Germinal center (tissue), 1 donor: ENCODE measurements around the gene NT5C1B.
"Not testable (repeated sequence)": the region's sequence is repeated elsewhere in the genome, so short reads cannot be mapped to it uniquely, and the experiment has no call there.

ENCODE experiments used
- DNase-seq: peaks from one replicate; pipeline ENCODE4 v3.0.0; 2012; ENCODE audit warnings: mixed read lengths, low spot score

NT5C1B gene

DNA sequence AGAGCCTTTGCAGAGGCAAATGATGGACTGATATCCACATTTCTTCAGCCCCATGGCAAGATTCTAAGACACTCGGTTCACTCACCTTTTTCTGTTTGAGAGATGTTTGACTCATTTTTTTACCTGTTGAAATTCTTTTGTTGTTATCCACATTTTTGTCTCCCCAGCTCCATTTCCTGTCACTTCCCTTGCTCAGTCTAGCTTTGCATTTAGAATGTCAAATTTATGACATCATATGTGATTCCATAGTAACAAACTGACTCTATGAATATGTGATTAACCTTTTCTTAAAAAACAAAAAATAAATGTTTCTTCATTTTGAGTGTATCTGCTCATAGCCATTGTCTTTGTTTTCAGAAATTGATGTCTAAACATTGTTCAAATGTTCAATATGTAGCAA lies at the start of gene NT5C1B:
Gene NT5C1B (minus strand): TSS at position 216 of the 400 bp plus-strand sequence. CDS start 101 bp downstream, at position 115.
- no peak for DNase-seq

- DNase-seq: no peak
Observed at GRCh38 chr2:18637196-18637595, 47.8 kb upstream of the NT5C1B start.

GRCh38 chr2:18632699-18633098 lies 43.3 kb upstream of the NT5C1B start:
- not testable (repeated sequence) for DNase-seq

- no peak for DNase-seq
Observed at GRCh38 chr2:18630941-18631340, 41.6 kb upstream of the NT5C1B start.

GRCh38 chr2:18630541-18630940 lies 41.2 kb upstream of the NT5C1B start:
- DNase-seq: no peak

- DNase-seq: no peak
Observed at GRCh38 chr2:18630101-18630500, 40.7 kb upstream of the NT5C1B start.

DNA sequence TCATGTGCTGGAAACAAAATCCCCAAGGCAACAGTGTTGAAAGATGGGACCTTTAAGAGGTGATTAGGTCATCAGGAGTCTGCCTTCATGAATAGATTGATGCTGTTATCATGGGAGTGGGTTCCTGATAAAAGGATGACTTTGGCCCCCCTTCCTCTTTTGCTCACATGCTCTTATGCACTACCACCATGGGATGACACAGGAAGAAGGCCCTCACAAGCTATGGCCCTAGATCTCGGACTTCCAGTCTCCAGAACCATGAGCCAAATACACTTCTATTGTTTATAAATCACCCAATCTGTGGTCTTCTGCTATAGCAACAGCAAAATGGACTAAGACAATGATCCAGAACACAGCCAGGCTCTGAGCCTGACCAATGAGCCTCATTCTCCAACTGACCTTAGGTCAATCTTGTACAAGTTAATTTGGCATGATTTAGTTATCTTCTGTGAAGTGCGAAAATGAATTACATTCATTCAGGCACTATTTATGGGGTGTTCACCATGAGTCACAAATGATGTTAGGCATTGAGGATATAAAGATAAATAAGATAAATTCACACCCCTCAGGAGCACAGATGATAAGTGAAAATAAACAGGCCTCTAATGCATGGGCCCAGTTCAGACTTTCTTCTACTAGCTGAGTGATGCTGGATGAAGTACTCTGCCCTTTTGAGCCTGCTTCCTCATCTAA lies 37.7 kb upstream of the NT5C1B start:
- no peak for DNase-seq

DNA sequence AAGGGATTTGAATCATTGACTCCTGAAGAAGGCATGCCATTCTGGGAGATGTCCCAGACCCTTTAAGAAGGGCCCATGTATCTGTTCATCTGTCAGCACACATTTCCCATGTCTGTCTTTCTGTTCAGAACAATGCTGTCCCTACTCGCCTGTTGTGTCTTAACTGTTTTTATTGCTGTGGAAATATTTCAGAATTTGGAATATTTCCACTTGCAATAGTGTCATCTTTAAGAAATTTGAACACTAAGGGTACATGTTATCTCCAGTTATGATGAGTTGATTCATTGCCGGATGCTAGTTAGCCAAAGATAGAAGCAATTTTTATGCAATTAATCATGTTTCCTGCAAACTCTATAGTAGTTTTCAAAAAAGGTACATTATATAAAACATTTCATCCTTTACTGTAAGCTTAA lies 36.9 kb upstream of the NT5C1B start:
- DNase-seq: no peak

DNA sequence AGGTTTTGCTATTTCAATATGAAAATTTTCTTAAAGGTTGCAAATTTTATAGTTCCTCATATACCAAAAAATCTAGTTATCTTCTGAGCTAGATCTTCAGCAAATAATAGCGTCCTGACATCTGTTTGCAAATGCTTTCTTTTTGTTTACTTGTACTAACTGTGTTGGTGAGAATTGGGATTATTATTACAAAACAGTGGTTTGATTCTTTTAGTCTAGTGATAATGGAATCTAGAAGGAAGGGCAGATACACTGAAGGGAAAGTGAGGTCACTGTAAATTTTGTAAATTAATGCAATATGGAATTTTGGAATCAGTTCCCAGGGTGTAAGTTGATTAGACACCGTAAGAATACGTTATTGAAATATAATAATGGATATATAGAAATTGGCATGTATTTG lies 36.2 kb upstream of the NT5C1B start:
- no peak for DNase-seq

- no peak for DNase-seq
Observed at GRCh38 chr2:18623782-18624181, 34.4 kb upstream of the NT5C1B start.

DNA sequence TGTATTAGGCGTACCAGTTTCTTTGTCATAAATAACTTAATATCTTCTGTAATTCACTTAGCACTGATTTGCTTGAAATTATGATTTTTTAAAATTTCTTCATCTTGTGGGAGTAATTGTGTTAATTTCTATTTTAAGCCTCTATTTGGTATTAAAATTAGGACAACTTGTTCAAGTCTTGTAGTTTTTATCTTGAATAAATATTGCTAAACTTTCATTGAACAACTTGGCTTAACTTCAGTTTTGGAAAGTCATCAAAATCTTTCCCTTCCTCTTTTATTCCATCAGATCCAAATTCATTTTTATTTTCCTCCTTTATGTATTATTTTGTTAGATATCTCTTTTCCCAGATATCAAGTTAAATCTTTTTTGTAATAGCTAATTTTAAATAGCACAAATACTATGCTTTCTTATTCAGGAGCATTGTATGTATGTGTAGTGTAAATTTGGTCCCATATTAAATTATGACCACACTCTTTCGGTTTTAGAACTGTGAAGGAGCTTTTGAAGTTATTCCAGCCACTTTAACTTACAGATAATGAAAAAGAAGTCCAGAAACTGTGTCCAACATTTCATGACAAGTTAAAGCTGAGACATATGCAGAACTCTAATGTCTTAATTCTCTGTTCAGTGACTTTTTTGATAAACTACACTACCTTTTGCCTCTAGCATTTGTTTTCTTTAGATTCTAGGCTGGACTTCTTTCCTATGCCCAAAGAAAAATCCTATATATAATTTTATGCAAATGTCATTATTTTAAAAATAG lies 31.7 kb upstream of the NT5C1B start:
- DNase-seq: no peak

DNA sequence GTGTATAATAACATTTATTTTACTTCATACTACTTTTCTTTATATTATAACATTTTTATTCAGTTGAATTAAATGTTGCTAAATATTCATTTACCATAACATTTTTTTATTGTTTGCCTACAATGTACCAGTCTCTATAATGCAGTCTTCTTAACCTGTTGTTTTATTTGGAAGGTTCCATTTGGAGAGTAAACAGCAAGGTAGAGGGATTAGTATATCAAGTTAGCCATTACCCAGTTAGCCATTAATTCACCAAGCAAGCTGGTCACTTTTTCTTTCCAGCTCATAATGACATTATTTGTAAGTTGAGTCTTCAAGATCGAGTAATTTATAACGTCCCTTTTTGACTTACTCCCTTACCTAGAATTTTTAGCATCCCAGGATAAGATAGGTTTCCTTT lies 29.7 kb upstream of the NT5C1B start:
- no peak for DNase-seq

GRCh38 chr2:18614041-18614440 lies 24.7 kb upstream of the NT5C1B start:
- DNase-seq: no peak

- no peak for DNase-seq
Observed at GRCh38 chr2:18612133-18612532, 22.8 kb upstream of the NT5C1B start.

GRCh38 chr2:18611604-18612003 lies 22.2 kb upstream of the NT5C1B start:
- DNase-seq: no peak

GRCh38 chr2:18611184-18611583 lies 21.8 kb upstream of the NT5C1B start:
- DNase-seq: no peak

- no peak for DNase-seq
Observed at GRCh38 chr2:18610651-18611050, 21.3 kb upstream of the NT5C1B start.

DNA sequence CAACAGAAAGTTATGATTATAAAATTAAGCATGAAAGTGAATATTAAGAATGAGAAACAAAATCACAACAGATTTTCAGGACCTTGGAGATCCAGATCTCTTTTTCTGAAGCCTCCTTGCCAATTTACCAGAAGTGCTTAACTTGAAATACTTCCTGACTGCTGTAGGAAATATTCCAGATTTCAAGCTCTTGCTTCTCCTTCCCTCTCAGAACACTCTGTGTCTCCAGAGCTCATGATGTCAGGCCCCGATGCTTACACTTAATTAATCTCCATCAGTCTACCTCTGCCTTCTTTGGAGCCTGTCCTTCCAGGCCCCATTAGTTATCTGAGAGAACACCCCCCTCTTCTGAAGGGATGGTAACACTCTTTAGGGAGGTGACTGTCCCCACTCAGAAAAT lies 20.7 kb upstream of the NT5C1B start:
- DNase-seq: no peak

DNA sequence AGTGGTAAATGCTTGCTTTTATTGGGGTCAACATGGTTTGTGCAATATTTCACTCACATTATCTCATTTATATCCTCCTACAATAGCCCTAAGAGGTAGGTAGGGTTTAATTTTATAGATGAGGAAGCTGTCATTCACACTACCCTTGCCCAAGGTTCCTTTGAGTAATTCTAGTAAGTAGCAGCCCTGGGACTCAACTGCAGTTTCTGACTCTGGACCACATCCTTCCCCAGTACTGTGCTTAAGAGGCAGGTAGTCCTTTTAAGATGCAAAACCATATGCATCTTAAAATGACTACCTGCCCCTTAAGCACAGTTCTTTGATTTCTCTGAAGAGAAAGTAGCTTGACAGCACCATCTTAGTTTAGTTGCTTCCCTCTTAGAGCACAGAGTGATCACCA lies 15.7 kb upstream of the NT5C1B start:
- DNase-seq: no peak

DNA sequence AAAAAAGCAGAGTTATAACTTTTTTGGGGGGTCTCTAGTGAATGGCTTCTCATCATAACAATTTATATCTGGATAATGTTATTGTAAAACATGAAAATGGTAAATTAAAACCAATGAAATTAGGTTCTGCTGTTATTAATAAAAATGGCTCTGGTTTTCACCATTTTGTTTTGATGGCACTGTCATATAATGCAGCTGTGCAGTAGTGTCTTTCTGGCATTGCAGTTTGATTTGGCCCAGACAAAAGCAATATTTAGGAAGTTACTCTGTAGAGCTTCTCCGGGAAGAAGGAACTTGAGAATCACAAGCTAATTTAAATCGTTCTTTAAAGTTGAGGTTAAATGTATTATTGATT lies 15.1 kb upstream of the NT5C1B start:
- DNase-seq: no peak

- DNase-seq: no peak
Observed at GRCh38 chr2:18603854-18604530, 14.6 kb upstream of the NT5C1B start.

GRCh38 chr2:18602298-18602697 lies 12.9 kb upstream of the NT5C1B start:
- no peak for DNase-seq

GRCh38 chr2:18600255-18600613 lies 10.9 kb upstream of the NT5C1B start:
- no peak for DNase-seq
